ENCODE results near the gene FBXO44.
"Not testable (repeated sequence)": the region's sequence is repeated elsewhere in the genome, so short reads cannot be mapped to it uniquely, and the experiment has no call there.

FBXO44 gene

GRCh38 chr1:11654137-11654938, at the start of gene FBXO44, which contains the start of gene FBXO2:
Gene FBXO44 (plus strand): TSS chr1:11654877. CDS start chr1:11655836, 959 bp downstream.
Gene FBXO2 (minus strand): TSS chr1:11654429. CDS start chr1:11654340, 89 bp downstream.
- no peak for DNase-seq

- DNase-seq: no peak
Observed at GRCh38 chr1:11606775-11607174, 47.9 kb upstream of the FBXO44 start.

GRCh38 chr1:11608596-11609130, 46.0 kb upstream of the FBXO44 start:
- DNase-seq: not testable (repeated sequence)

- DNase-seq: not testable (repeated sequence)
Observed at GRCh38 chr1:11609378-11609777, 45.3 kb upstream of the FBXO44 start.

- no peak for DNase-seq
Observed at GRCh38 chr1:11610629-11611180, 44.0 kb upstream of the FBXO44 start.

- no peak for DNase-seq
Observed at GRCh38 chr1:11611638-11612327, 42.9 kb upstream of the FBXO44 start.

- DNase-seq: no peak
Observed at GRCh38 chr1:11613347-11613746, 41.3 kb upstream of the FBXO44 start.

- no peak for DNase-seq
Observed at GRCh38 chr1:11615090-11615489, 39.6 kb upstream of the FBXO44 start.

- no peak for DNase-seq
Observed at GRCh38 chr1:11616766-11617165, 37.9 kb upstream of the FBXO44 start.

- DNase-seq: no peak
Observed at GRCh38 chr1:11617314-11617713, 37.4 kb upstream of the FBXO44 start.

GRCh38 chr1:11617741-11618140, 36.9 kb upstream of the FBXO44 start:
- no peak for DNase-seq

GRCh38 chr1:11620405-11620804, 34.3 kb upstream of the FBXO44 start:
- DNase-seq: no peak

- no peak for DNase-seq
Observed at GRCh38 chr1:11620924-11621323, 33.8 kb upstream of the FBXO44 start.

- DNase-seq: no peak
Observed at GRCh38 chr1:11622398-11622797, 32.3 kb upstream of the FBXO44 start.

GRCh38 chr1:11623702-11624101, 31.0 kb upstream of the FBXO44 start:
- no peak for DNase-seq

GRCh38 chr1:11626551-11626950, 28.1 kb upstream of the FBXO44 start:
- DNase-seq: no peak

- DNase-seq: no peak
Observed at GRCh38 chr1:11628767-11629166, 25.9 kb upstream of the FBXO44 start.

- DNase-seq: peak in 1 of 2 experiments; percentile 82
Observed at GRCh38 chr1:11629184-11630016, 25.3 kb upstream of the FBXO44 start.

- DNase-seq: peak; percentile 61 to 89
Observed at GRCh38 chr1:11634365-11635192, 20.1 kb upstream of the FBXO44 start.

GRCh38 chr1:11638121-11638520, 16.6 kb upstream of the FBXO44 start:
- no peak for DNase-seq

GRCh38 chr1:11639372-11639771, 15.3 kb upstream of the FBXO44 start:
- no peak for DNase-seq

GRCh38 chr1:11640101-11640500, 14.6 kb upstream of the FBXO44 start:
- DNase-seq: no peak
